GM19324 (cell line): ENCODE measurements around the gene NDUFA11.

ENCODE experiments used
- ATAC-seq: cut with Tn5 transposase; IDR thresholded peaks from one replicate; pipeline ENCODE4 v1.9.1; 2021; ENCODE audit warnings: mild to moderate bottlenecking, moderate library complexity; ENCODE audit not compliant: unreplicated experiment, low FRiP score

Gene NDUFA11

DNA sequence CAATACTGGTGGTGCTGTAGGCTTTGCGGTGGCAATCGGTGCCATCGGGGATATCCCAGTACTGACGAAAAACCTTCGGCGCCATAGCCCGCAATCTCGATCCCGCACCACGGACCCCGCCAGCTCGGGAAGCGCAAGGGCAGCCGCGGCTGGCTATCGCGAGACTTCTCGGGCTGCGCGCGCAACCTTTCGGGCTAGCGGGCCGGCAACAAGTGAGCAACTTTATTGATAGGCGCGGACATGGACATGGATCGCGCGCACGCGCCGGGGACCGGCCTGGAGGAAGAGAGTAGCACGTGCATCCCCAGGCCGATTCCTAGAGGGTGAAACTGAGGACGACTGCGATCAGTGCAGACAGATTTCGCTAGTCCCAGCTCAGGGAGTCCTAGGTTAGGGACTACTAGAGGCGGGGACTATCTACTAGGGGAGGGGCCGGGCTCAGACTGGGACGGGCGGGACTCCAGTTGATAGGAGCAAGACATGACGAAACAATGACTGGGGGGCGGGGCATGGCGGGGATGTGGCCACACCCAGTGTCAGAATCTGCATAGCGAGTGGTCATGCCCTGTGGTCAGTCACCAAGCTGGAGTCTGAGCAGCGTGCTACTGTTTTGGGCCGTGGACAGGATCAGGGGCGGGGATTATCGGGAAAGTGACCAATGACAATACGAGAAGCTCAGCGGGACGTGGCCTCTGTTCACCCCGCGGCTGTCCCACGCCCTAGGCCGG is at the start of gene NDUFA11:
Gene NDUFA11, minus strand, starts transcription at position 167 of the 728 bp plus-strand sequence. Its CDS starts 82 bp downstream, at position 85.
- peak; percentile 26 for ATAC-seq

DNA sequence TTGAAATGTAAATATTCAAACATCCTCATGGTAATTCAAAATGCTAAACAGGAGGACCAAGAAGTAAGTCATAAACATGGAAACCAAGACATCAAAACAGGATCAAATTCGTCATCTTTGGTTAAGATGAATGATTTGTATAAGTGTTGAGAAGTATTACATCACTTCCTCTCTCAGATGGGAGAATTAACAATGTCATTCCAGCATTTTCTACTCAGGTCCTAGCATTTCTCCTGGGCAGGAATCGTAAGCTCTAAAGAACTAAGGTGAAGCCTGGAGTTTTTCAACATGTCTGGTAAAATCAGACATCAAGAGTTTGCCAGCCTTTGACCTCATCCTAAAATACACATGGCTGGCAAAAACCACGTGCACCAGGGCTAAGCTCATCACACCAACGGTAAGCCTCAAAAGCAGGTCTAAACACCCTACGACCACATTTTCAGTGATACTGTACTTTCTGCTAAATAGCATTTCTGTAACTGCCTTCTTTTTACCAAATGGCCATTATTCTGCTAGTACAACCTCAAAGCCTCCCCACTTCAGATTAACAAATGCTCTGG is 49.5 kb upstream of the NDUFA11 start:
- no peak for ATAC-seq

- no peak for ATAC-seq
Measured at GRCh38 chr19:5952193-5953029, 48.8 kb upstream of the NDUFA11 start.

DNA sequence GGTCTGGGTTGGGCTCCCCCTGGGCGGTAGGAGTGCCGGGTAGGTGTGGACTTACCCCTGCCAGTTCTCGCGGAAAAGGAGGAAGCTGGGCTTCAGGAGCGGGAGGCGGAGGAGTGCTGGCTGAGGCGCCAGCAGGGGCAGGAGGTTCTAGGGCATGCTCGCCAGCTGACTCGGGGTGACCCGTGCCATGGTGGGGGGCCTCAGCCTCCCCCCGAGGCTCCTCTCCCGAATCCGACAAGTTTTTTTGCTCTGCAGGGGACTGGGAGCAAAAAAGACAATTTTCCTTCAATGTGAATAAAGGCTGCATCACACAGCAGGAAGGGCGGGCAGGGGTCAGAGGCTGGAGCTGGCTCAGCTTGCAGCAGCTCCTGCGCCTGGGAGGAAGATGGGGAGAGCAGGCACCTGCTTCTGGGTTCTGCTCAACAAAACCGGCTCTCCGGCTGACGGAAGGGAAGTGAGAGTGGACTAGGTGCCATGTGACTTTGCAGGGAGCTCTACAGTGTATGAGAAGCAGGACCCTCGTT is 47.8 kb upstream of the NDUFA11 start:
- no peak for ATAC-seq

GRCh38 chr19:5950741-5951140 is 47.2 kb upstream of the NDUFA11 start:
- no peak for ATAC-seq

- ATAC-seq: no peak
Measured at GRCh38 chr19:5949792-5950305, 46.3 kb upstream of the NDUFA11 start.

DNA sequence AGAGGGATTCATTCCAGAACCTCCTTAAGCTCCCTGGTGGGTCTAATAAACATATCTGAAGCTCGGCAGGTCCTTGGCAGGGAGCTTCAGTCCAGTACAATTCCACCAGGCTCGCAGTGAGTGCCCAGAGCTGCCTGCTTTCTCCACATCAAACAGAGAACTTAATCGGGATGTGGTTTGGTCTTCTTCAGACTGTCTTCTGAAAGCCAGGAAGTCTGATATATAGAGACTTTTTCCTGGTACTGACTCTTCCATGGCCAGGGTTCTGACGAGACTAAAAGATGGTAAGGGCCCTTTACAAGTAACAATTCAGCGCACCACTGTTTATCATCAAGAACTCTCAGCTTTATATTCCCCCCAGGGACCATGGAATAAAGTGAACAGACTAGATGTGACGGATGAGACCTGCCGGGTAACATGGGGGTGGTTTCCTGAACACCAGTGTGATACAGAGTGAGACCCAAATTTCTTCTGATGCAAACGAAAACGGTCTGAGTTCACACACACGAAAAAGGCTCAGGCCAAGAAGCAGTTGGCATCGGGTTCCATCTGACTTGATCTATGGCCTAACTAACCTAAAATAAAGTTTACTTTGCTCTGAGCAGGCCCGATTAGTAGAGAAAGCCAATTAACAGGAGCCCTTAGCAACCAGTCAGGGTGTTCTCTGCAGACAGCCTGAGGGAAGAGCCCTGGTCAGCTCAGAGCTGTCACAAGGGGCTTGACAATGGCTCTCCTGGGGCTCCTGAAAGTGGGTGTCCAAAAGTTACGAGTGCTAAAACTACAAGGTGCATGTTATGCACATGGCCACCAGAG is 45.4 kb upstream of the NDUFA11 start:
- ATAC-seq: no peak

DNA sequence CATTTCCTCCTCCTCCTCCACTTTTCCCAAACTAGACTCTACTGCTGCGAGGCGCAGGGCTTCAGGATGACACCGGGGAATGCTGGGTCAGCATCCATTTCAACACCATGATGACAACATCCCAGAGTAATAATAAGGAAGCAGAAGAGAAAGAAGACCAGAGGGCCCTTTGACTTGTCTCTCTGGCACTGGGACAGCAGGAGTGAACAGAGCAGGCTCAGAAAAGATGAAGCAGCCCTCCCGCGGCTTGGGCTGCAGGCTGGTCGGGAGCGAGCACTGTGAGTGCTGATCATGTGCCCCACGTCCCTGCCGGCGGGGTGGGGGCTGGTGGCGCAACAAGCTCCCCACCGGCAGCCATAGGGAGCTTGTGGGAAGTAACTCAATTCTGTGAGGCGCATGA is 43.8 kb upstream of the NDUFA11 start:
- no peak for ATAC-seq

- no peak for ATAC-seq
Measured at GRCh38 chr19:5943623-5944022, 40.0 kb upstream of the NDUFA11 start.

GRCh38 chr19:5943045-5943444 is 39.5 kb upstream of the NDUFA11 start:
- no peak for ATAC-seq

GRCh38 chr19:5941673-5942072 is 38.1 kb upstream of the NDUFA11 start:
- ATAC-seq: no peak

GRCh38 chr19:5940260-5941208 is 36.9 kb upstream of the NDUFA11 start:
- ATAC-seq: no peak

DNA sequence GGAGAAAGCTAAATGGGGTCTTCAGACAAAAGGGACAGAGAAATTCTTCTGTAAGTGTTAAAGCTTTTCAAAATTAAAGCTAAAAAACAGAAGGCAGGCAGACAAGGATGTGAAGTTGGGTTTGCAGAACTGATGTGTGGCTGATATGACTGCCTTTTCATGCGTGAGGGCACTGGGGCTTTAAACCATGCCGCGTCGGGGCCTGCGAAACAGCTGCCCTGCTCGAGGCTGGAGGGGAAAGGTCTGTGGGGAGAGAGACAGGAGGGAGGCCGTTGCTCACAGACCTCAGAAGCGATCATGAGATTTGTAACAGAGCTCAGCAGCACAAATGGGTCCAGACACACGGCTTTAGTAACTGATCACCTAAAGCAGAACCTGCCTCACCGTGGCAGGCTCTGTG is 34.0 kb upstream of the NDUFA11 start:
- ATAC-seq: no peak

DNA sequence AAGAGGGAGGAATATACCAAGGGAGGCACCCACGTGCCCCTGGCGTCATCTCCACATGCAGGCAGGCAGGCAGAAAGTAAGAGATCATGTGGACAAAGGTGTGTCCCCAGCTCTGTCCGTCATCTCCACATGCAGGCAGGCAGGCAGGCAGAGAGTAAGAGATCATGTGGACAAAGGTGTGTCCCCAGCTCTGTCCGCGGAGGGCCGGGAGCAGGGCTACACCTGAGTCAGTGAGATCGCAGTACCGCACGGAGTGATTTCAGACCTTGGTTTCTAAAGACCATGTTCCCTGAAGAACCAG is 32.7 kb upstream of the NDUFA11 start:
- no peak for ATAC-seq

- ATAC-seq: no peak
Measured at GRCh38 chr19:5935473-5936291, 32.1 kb upstream of the NDUFA11 start.

GRCh38 chr19:5934774-5935472 is 31.3 kb upstream of the NDUFA11 start:
- no peak for ATAC-seq

- no peak for ATAC-seq
Measured at GRCh38 chr19:5934069-5934401, 30.4 kb upstream of the NDUFA11 start.
